Measurements from ENCODE around the gene CNST. TPM values are rescaled to one million over a fixed set of nuclear protein-coding genes. Genes with fewer than 3 reads are reported as not detected.
A peak's percentile ranks its signal among the peaks of the same experiment; 100 is the strongest.
"Not testable (repeated sequence)": the region's sequence is repeated elsewhere in the genome, so short reads cannot be mapped to it uniquely, and the experiment has no call there.

The CNST gene
- total RNA-seq, 4 donors from 2014 or later, result 38.8 to 49.5 (median 41.7) TPM

DNA sequence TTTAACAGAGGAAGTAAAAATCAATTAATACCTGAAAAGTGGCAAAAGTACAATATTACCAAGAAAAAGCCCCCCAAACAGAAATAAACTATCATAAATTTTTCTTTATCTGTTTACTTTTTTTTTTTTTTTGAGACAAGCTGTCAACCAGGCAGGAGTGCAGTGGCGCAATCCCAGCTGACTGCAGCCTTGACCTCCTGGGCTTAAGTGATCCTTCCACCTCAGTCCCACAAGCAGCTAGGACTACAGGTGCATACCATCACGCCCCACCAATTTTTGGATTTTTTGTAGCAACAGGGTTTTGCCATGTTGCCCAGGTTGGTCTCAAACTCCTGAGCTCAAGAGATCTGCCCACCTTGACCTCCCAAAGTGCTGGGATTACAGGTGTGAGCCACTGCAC lies 8.2 kb upstream of the CNST start:
- peak overlapping the region in 1 of 3 donors; percentile 6 for H3K27ac ChIP-seq
- H3K4me1 ChIP-seq, result peaks cover 0 to 4% of the 10 kb centered on the region in 2 donors
- no peak overlapping the region for H3K4me3 ChIP-seq (replicated peaks in 1 of 3)
- DNase-seq, result peak; percentile 43 to 47
- no peaks in the 10 kb centered on the region for H3K27me3 ChIP-seq
- peaks cover 4 to 35% of the 10 kb centered on the region in 2 donors for H3K36me3 ChIP-seq
- intact Hi-C loops (cut with DNase I), result loop anchor here (10.0 kb wide), 1 partner anchor 53 kb away; the partner anchor contains the start of gene SMYD3
- no peak for TF ChIP-seq POLR2A (IDR thresholded peaks at IDR 0.05)
- TF ChIP-seq, protein P1, sequence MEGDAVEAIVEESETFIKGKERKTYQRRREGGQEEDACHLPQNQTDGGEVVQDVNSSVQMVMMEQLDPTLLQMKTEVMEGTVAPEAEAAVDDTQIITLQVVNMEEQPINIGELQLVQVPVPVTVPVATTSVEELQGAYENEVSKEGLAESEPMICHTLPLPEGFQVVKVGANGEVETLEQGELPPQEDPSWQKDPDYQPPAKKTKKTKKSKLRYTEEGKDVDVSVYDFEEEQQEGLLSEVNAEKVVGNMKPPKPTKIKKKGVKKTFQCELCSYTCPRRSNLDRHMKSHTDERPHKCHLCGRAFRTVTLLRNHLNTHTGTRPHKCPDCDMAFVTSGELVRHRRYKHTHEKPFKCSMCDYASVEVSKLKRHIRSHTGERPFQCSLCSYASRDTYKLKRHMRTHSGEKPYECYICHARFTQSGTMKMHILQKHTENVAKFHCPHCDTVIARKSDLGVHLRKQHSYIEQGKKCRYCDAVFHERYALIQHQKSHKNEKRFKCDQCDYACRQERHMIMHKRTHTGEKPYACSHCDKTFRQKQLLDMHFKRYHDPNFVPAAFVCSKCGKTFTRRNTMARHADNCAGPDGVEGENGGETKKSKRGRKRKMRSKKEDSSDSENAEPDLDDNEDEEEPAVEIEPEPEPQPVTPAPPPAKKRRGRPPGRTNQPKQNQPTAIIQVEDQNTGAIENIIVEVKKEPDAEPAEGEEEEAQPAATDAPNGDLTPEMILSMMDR (IDR thresholded peaks at IDR 0.05), result no peak
- no peaks in the 10 kb centered on the region for H3K9me3 ChIP-seq
- WGBS, 2 donors, result 94 to 97% methylated on average over 2 of the region's 2 CpGs

DNA sequence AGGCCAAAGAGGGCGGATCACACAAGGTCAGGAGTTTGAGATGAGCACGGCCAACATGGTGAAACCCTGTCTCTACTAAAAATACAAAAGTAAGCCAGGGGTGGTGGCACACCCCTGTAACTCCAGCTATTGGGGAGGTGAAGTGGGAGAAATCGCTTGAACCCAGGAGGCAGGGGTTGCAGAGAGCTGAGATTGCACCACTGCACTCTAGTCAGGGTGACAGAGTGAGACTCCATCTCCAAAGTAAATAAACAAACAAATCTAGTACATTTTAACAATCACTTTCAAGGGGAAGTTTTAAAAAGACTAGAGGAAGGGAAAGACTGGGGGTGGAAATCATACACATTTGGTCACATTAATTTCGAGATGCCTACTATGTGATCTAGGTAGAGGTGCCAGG lies 6.9 kb upstream of the CNST start:
- 94 to 97% methylated on average over 4 of the region's 4 CpGs for WGBS, 2 donors
- Histone ChIP-seq H3K27ac (no peak overlapping the region), H3K36me3 (peaks cover 0 to 29% of the 10 kb centered on the region in 2 donors), H3K9me3 (no peaks in the 10 kb centered on the region), H3K4me1 (peaks cover 0 to 8% of the 10 kb centered on the region in 2 donors), H3K4me3 (replicated peaks in 1 of 3) (no peak overlapping the region), H3K27me3 (no peaks in the 10 kb centered on the region)
- no peak for DNase-seq
- intact Hi-C loops (cut with DNase I), result loop anchor here (10.0 kb wide), 1 partner anchor 55 kb away; the partner anchor contains the start of gene SMYD3
- TF ChIP-seq, protein P1 (IDR thresholded peaks at IDR 0.05), result no peak
- TF ChIP-seq POLR2A (IDR thresholded peaks at IDR 0.05), result no peak

DNA sequence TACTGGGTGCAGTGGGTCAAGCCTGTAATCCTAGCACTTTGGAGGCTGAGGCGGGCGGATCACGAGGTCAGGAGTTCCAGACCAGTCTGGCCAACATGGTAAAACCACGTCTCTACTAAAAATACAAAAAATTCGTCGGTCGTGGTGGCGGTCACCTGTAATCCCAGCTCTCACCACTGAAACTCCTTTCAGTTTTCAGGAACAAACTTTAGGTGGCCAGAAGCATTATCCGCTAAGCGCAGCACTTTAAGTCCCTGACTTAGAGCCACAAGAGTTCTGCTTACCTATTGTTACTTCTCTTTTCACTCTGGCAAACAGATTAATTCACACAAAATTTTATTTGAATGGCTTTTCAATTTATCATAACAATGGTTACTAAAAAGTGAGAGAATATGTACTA lies 5.4 kb upstream of the CNST start:
- not testable (repeated sequence) for H3K27me3 ChIP-seq; H3K4me3 ChIP-seq (replicated peaks in 1 of 3); DNase-seq; H3K27ac ChIP-seq; H3K9me3 ChIP-seq
- intact Hi-C loops (cut with DNase I), result loop anchor here (10.0 kb wide), 1 partner anchor 134 kb away; no protein-coding TSS in a partner anchor
- H3K36me3 ChIP-seq, result peaks cover 0 to 26% of the 10 kb centered on the region in 2 donors
- WGBS, 2 donors, result 89% methylated on average over 10 of the region's 10 CpGs
- H3K4me1 ChIP-seq, result peaks cover 10 to 16% of the 10 kb centered on the region in 2 donors

DNA sequence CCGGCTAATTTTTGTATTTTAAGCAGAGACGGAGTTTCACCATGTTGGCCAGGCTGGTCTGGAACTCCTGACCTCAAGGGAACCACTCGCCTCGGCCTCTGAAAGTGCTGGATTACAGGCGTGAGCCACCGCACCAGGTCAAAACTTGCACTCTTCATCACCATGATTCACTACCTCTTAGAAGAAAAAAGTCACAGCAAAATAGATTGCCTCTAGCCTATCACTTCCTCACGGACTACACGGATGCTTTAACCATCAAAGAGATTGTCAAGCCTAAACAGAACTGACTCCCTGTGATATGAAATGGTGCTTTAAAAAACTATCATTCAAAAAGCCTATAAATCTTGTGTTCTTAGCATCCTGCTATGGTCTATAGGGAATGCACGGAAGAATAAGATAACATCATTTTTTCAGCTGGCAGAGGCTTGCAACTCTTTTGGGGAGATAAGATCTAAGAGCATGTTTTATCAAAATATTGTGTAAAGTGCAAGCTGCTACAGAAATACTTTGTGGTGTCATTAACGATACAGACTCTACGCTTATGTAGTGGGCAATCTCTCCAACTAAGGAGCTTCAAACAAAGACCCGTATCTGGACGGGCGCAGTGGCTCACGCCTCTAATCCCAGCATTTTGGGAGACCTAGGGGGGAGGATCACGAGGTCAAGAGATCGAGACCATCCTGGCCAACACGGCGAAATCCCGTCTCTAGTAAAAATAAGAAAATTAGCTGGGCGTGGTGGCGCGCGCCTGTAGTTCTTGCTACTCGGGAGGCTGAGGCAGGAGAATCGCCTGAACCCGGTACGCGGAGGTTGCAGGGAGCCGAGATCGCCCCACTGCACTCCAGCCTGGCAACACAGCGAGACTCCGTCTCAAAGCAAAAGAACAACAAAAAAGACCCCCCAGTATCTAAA lies 1.2 kb upstream of the CNST start:
- Histone ChIP-seq H3K27ac (peak overlapping the region in 2 of 3 donors; percentile 56 to 97), H3K36me3 (peaks cover 0 to 11% of the 10 kb centered on the region in 2 donors), H3K4me1 (peaks cover 25 to 37% of the 10 kb centered on the region in 2 donors), H3K27me3 (no peaks in the 10 kb centered on the region), H3K9me3 (no peaks in the 10 kb centered on the region), H3K4me3 (replicated peaks in 1 of 3) (peak overlapping the region; percentile 56 to 84 (median 82))
- DNase-seq, result no peak
- TF ChIP-seq POLR2A (IDR thresholded peaks at IDR 0.05), result no peak
- TF ChIP-seq, protein P1 (IDR thresholded peaks at IDR 0.05), result no peak
- WGBS, 2 donors, result 33 to 41% methylated on average over 33 of the region's 33 CpGs
- intact Hi-C loops (cut with DNase I), result loop anchor here (10.0 kb wide), 1 partner anchor 130 kb away; no protein-coding TSS in a partner anchor

DNA sequence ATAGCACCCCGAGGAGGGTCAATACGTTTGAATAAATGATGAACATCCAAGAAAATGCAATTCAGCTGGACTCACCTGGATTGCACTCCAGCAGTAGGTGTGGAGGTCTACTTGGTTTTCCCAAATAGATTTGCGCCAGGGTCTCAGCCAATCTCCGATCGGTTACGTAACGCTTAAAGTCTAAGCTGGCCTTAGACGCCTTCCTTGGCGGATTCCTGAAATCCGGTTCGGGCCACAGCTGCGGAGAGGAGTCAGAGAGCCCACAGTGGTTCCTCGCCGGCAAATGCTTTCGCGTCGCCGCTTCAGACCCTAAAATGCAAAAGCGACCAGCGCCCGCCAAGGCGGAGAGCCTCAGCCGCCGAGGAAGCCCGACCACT lies 517 bp upstream of the CNST start:
- peaks cover 31 to 37% of the 10 kb centered on the region in 2 donors for H3K4me1 ChIP-seq
- H3K9me3 ChIP-seq, result no peaks in the 10 kb centered on the region
- H3K36me3 ChIP-seq, result peaks cover 0 to 8% of the 10 kb centered on the region in 2 donors
- intact Hi-C loops (cut with DNase I), result loop anchor here (10.0 kb wide), 1 partner anchor 129 kb away; no protein-coding TSS in a partner anchor
- peak overlapping the region; percentile 54 to 97 (median 56) for H3K27ac ChIP-seq
- no peak for TF ChIP-seq POLR2A (IDR thresholded peaks at IDR 0.05)
- TF ChIP-seq, protein P1 (IDR thresholded peaks at IDR 0.05), result no peak
- WGBS, 2 donors, result 1% methylated on average over 12 to 21 of the region's 25 CpGs
- no peaks in the 10 kb centered on the region for H3K27me3 ChIP-seq
- DNase-seq, result no peak
- H3K4me3 ChIP-seq (replicated peaks in 1 of 3), result peak overlapping the region; percentile 56 to 84 (median 82)
